CD4-positive, alpha-beta T cell treated with Interleukin-17A for 4 hours (primary cell): ENCODE data around the gene FNDC3B.
"Not testable (repeated sequence)": the region's sequence is repeated elsewhere in the genome, so short reads cannot be mapped to it uniquely, and the experiment has no call there.

Experiments used
- DNase-seq: peaks from one replicate; pipeline ENCODE4 v3.0.0-alpha.2; 2020; ENCODE audit warnings: mixed read lengths

The FNDC3B gene

DNA sequence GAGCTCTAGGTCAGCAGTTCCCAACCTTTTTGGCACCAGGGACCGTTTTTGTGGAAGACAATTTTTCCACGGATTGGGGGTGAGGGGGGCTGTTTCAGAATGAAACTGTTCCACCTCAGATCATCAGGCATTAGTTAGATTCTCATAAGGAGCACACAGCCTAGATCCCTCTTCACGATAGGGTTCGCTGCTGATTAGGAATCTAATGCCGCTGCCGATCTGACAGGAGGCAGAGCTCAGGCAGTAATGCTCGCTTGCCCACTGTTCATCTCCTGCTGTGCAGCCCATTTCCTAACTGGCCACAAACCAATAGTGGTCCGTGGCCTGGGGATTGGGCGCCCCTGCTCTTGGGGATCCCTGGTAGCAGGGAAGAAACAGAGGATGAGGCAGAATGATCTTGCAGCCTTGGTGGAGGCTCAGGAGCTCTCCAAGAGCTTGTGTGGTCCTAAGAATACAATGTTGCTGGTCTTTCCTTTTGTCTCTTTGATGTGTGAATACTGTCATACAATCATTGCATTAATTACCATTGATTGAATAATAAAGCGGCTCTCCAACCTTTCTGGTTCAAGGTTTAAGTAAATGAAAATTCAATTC, 183.2 kb downstream of the FNDC3B start:
- no peak for DNase-seq

GRCh38 chr3:172223870-172224269, 184.5 kb downstream of the FNDC3B start:
- no peak for DNase-seq

DNA sequence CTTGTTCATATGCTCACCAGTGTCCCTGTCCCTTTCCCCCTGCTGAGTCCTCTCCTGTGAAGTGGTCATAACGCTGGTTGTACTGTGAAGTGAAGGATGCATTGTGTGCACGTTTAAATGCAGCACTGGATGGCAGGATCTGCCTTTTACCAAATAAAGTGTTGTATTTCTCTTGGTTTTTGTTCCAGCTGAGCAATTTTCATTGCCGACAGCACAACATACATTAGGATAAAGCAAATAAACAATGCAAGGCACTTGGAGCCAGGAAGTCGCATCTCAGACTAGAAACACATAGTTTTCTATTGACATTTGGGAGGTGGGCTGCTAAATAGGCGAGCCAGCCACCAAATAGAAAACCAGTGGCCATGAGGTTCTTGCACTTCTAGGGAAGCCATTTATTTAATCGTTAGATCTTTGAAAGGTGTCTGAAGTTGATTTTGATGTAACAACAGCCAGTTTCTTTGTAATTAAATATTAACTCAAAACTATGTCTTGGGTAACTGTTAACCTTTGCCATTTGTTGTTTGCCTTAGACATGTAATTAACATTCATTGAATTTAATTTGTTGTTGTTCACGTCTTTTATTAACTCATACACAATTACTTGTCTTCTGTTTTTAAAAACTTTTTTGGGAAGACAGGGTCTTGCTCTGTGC, 185.3 kb downstream of the FNDC3B start:
- DNase-seq, result no peak

GRCh38 chr3:172225215-172225707, 185.9 kb downstream of the FNDC3B start:
- no peak for DNase-seq

- no peak for DNase-seq
These were observed 187.5 kb downstream of the FNDC3B start for GRCh38 chr3:172226831-172227230.

- no peak for DNase-seq
These were observed 188.1 kb downstream of the FNDC3B start for GRCh38 chr3:172227340-172228035.

GRCh38 chr3:172228036-172228415, 188.6 kb downstream of the FNDC3B start:
- no peak for DNase-seq

DNA sequence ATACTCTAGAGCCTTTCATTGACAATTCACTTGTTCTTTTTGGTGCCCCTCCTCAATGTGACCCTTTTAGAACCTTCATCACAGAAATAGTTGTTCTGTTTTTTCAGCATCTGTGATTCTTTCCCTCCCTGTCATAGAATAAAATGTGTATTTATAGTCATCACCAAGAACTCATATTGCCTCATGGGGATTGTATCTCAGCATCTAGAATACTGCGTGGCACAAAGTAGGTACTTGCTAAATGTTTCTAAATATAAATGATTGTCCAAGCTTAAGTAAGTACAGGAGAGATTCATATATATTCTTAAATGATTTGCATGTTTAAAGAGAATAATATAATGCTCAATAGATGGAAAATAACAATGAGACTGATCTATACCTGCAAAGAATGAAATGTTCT, 190.1 kb downstream of the FNDC3B start:
- no peak for DNase-seq

DNA sequence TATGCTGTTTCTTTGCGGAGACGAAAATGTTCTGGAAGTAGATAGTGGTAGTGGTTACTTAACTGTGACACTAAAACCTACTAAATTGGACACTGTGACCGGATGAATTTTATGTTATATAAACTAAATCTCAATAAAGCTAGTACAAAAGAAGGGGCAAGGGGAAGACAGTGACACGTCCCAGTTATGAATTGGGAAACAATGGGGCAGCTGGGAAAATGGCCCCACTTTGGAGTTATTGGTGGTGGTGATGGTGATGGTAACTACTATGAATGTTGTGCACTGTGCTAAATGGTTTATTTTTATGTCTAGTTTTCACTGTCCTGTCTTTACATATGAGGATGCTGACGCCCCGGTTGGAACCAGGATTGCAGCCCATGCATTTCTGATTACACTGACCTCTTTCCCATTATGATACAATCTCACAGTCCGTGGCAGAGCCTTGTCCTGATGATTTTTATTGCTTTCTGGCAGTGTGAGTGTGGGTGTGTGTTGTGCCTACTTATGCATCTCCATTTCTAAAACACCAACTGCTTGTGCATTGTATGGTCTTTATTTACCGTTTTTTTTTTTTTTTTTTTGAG, 192.0 kb downstream of the FNDC3B start:
- no peak for DNase-seq

- DNase-seq, result no peak
These were observed 193.3 kb downstream of the FNDC3B start for GRCh38 chr3:172232579-172233212.

GRCh38 chr3:172233474-172234277, 194.3 kb downstream of the FNDC3B start:
- no peak for DNase-seq

GRCh38 chr3:172235698-172236097, 196.3 kb downstream of the FNDC3B start:
- DNase-seq, result no peak

DNA sequence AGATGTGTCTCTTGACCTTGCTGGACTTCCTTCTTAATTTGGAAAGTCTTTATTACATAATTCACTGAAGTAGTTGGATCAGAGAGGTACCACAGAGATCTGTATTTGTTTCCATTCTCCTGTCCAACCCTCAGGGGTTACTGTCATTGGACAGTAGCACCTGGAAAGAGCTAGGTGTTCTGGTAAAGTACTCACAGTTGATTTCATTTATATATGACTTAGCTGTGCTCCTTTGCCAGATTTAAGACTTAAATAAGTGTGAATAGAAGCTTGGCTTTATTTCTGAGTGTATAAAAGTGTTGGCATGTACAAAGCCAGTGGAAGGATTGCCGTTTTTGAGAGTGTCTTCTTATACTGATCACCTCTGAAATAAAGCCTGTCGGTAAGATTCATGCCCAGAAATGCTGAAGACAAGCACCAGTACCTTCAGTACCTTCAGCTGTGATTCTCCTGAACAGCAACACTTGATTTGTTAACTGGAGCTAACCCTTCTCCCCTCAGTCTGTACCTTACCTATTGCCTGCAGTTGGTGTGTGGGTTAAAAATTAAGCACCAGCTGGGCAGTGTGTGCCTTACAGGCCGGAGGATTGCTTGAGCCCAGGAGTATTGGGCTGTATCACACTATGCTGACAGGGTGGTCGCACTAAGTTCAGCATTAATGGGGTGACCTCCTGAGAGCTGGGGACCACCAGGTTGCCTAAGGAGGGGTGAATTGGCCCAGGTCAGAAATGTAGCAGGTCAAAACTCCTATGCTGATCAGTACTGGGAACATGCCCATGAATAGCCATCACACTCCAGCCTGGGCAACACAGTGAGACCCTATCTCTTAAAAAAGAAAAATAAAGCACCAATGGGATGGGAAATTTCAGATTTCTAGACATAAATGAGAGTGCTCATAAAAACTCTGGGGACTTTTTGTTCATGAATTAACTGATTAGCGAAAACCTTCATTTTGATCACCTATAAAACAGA, 197.7 kb downstream of the FNDC3B start:
- DNase-seq, result no peak

- DNase-seq, result no peak
These were observed 198.8 kb downstream of the FNDC3B start for GRCh38 chr3:172238188-172238587.

- DNase-seq, result no peak
These were observed 199.9 kb downstream of the FNDC3B start for GRCh38 chr3:172239218-172239790.

- no peak for DNase-seq
These were observed 202.0 kb downstream of the FNDC3B start for GRCh38 chr3:172241405-172241804.

- not testable (repeated sequence) for DNase-seq
These were observed 203.1 kb downstream of the FNDC3B start for GRCh38 chr3:172242471-172242870.

- not testable (repeated sequence) for DNase-seq
These were observed 204.0 kb downstream of the FNDC3B start for GRCh38 chr3:172243376-172243775.

GRCh38 chr3:172244011-172244410, 204.6 kb downstream of the FNDC3B start:
- no peak for DNase-seq

DNA sequence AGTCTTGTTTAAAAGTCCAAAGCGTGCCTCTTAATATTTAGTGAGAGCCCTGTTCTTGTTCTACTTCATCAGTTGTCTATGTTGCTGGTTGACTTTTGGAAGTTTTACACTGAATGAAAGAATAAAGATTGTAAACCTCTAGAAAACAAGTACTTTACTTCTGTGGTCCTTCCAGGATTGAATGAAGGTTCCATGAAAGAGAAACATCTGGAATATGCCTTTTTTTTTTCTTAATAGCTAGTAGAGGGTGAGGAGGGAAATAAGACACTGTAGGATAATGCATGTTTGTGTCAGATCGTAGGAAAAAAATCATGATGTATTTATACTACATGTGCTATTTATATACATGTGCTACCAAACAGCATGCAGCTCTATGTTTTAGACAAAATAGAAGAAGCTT, 205.9 kb downstream of the FNDC3B start:
- DNase-seq, result no peak
